HG03378 (cell line): Measurements from ENCODE around the gene NPR1.
"Not testable (repeated sequence)": the region's sequence is repeated elsewhere in the genome, so short reads cannot be mapped to it uniquely, and the experiment has no call there.

Experiments used
- ATAC-seq: cut with Tn5 transposase; IDR thresholded peaks from one replicate; pipeline ENCODE4 v1.9.1; 2021; ENCODE audit warnings: mild to moderate bottlenecking, moderate library complexity; ENCODE audit not compliant: unreplicated experiment

NPR1 gene

GRCh38 chr1:153679337-153680119, 1.0 kb downstream of the NPR1 start:
- no peak for ATAC-seq

- no peak for ATAC-seq
Measured at GRCh38 chr1:153680120-153680403, 1.6 kb downstream of the NPR1 start.

GRCh38 chr1:153682730-153683129, 4.2 kb downstream of the NPR1 start:
- no peak for ATAC-seq

- no peak for ATAC-seq
Measured at GRCh38 chr1:153683854-153684253, 5.4 kb downstream of the NPR1 start.

GRCh38 chr1:153684892-153685291, 6.4 kb downstream of the NPR1 start:
- ATAC-seq, result no peak

- no peak for ATAC-seq
Measured at GRCh38 chr1:153685544-153686340, 7.3 kb downstream of the NPR1 start.

GRCh38 chr1:153687346-153688125, 9.0 kb downstream of the NPR1 start:
- ATAC-seq, result no peak

- no peak for ATAC-seq
Measured at GRCh38 chr1:153688276-153688675, 9.8 kb downstream of the NPR1 start.

- ATAC-seq, result no peak
Measured at GRCh38 chr1:153688736-153689328, 10.3 kb downstream of the NPR1 start.

- no peak for ATAC-seq
Measured at GRCh38 chr1:153693466-153693865, 15.0 kb downstream of the NPR1 start.

GRCh38 chr1:153696741-153697140, 18.3 kb downstream of the NPR1 start:
- ATAC-seq, result no peak

GRCh38 chr1:153697191-153698019, 18.9 kb downstream of the NPR1 start:
- no peak for ATAC-seq

- no peak for ATAC-seq
Measured at GRCh38 chr1:153698020-153698922, 19.8 kb downstream of the NPR1 start.

- ATAC-seq, result no peak
Measured at GRCh38 chr1:153698923-153699714, 20.6 kb downstream of the NPR1 start.

GRCh38 chr1:153699768-153700167, 21.3 kb downstream of the NPR1 start:
- ATAC-seq, result no peak

- no peak for ATAC-seq
Measured at GRCh38 chr1:153705484-153705883, 27.0 kb downstream of the NPR1 start.

- ATAC-seq, result no peak
Measured at GRCh38 chr1:153711026-153711425, 32.5 kb downstream of the NPR1 start.

GRCh38 chr1:153716211-153716610, 37.7 kb downstream of the NPR1 start:
- ATAC-seq, result not testable (repeated sequence)

- no peak for ATAC-seq
Measured at GRCh38 chr1:153717330-153717729, 38.8 kb downstream of the NPR1 start.
